Thoracic aorta (tissue), 2 donors: ENCODE data around the gene FBF1. TPM values are rescaled to one million over a fixed set of nuclear protein-coding genes. Genes with fewer than 3 reads are reported as not detected.

Experiments used
- ATAC-seq: fragments of 150-250 bp; one replicate; pipeline ENCODE4 v1.8.0; 2017; ENCODE audit warnings: low read depth; ENCODE audit not compliant: insufficient number of reproducible peaks, low FRiP score
- DNase-seq: peaks from one replicate; pipeline ENCODE4 v3.0.0-alpha.2; 2020; ENCODE audit warnings: low spot score
- H3K27ac ChIP-seq, 2 donors: fragments of 200-600 bp; sonication (generic); 1 replicate in 1 of 2; 2 replicates in 1 of 2; pipeline ENCODE4 v1.5.1; 2016; ENCODE audit warnings: mild to moderate bottlenecking in 2 of 2, moderate library complexity in 2 of 2
- H3K27me3 ChIP-seq: fragments of 200-600 bp; sonication (generic); replicated peaks from 2 replicates; pipeline ENCODE4 v1.6.0; 2016; ENCODE audit warnings: mild to moderate bottlenecking; ENCODE audit not compliant: insufficient read depth
- H3K36me3 ChIP-seq: fragments of 200-600 bp; sonication (generic); one replicate; pipeline ENCODE4 v1.5.1; 2016
- H3K4me1 ChIP-seq, 2 donors: fragments of 200-600 bp; sonication (generic); 1 replicate in 1 of 2; 2 replicates in 1 of 2; pipeline versions ENCODE4 v1.5.1 to v1.6.0; 2016; ENCODE audit warnings: low read depth in 2 of 2, mild to moderate bottlenecking in 1 of 2; ENCODE audit not compliant: control insufficient read depth in 1 of 2
- H3K4me3 ChIP-seq: fragments of 200-600 bp; sonication (generic); 2 replicates; pipeline ENCODE4 v1.5.1; 2016; ENCODE audit warnings: mild to moderate bottlenecking
- H3K9me3 ChIP-seq: fragments of 200-600 bp; sonication (generic); 2 replicates; pipeline ENCODE4 v1.5.1; 2016
- total RNA-seq, 2 donors: library from RNA; depleted of rRNA; stranded (reverse); fragments of >200 nt; gene quantifications; one replicate each; pipeline versions ENCODE4 v1.1.0 to v1.2.3, GENCODE V29; 2016
- TF ChIP-seq, protein P1 (sequence below): fragments of 200-600 bp; sonication (generic); IDR thresholded peaks from one replicate; pipeline ENCODE4 v1.5.1; 2019; ENCODE audit warnings: antibody characterized with exemption

The FBF1 gene
- total RNA-seq, 2 donors from 2014 or later = 6.3 to 8.0 TPM

- Histone ChIP-seq H3K4me3 (no peak overlapping the region), H3K27ac (no peak overlapping the region), H3K27me3 (no peaks in the 10 kb centered on the region), H3K36me3 (peaks cover 20% of the 10 kb centered on the region), H3K9me3 (no peaks in the 10 kb centered on the region), H3K4me1 (peaks cover 0 to 32% of the 10 kb centered on the region in 2 donors)
- ATAC-seq = no peak
- no peak for DNase-seq
- TF ChIP-seq, protein P1, sequence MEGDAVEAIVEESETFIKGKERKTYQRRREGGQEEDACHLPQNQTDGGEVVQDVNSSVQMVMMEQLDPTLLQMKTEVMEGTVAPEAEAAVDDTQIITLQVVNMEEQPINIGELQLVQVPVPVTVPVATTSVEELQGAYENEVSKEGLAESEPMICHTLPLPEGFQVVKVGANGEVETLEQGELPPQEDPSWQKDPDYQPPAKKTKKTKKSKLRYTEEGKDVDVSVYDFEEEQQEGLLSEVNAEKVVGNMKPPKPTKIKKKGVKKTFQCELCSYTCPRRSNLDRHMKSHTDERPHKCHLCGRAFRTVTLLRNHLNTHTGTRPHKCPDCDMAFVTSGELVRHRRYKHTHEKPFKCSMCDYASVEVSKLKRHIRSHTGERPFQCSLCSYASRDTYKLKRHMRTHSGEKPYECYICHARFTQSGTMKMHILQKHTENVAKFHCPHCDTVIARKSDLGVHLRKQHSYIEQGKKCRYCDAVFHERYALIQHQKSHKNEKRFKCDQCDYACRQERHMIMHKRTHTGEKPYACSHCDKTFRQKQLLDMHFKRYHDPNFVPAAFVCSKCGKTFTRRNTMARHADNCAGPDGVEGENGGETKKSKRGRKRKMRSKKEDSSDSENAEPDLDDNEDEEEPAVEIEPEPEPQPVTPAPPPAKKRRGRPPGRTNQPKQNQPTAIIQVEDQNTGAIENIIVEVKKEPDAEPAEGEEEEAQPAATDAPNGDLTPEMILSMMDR = no peak
These were observed 47.4 kb downstream of the FBF1 start for GRCh38 chr17:75893305-75894048.

DNA sequence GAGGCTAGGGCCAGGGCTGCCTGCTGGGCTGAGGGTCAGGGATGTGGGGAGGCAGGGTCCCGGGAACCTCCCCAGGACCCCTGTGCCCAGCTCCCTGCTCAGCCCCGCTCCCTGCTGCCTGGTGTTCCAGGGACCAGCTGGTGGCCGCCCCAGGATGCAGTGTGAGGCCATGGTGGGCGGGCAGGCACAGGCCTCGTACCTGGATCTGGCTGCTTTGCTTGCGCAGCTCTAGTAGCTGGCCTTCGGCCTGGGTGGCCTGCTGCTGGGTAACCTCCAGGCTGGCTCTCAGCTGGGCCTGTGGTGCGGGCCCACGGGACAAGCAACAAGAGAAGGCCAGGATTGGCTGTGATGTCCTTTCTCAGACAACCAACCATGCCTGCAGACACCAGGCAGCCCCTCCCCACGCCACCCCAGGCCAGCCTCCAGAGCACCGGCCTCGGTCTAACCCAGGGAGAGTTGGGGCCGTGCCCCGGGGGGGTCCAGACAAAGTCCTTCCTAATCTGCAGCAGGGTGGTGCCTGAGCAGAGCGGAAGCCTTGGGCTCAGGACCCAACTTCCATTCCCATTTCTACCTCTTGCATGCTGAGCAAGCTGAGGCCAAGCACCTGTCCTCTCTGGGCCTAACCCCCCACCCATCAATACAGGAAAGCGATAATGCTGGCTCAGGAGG is 48.2 kb downstream of the FBF1 start:
- peaks cover 18% of the 10 kb centered on the region for H3K36me3 ChIP-seq
- peaks cover 0 to 30% of the 10 kb centered on the region in 2 donors for H3K4me1 ChIP-seq
- DNase-seq (no peak), ATAC-seq (no peak)
- H3K4me3 ChIP-seq = no peak overlapping the region
- H3K9me3 ChIP-seq = no peaks in the 10 kb centered on the region
- H3K27ac ChIP-seq = no peak overlapping the region
- H3K27me3 ChIP-seq = no peaks in the 10 kb centered on the region
- TF ChIP-seq, protein P1 = no peak

DNA sequence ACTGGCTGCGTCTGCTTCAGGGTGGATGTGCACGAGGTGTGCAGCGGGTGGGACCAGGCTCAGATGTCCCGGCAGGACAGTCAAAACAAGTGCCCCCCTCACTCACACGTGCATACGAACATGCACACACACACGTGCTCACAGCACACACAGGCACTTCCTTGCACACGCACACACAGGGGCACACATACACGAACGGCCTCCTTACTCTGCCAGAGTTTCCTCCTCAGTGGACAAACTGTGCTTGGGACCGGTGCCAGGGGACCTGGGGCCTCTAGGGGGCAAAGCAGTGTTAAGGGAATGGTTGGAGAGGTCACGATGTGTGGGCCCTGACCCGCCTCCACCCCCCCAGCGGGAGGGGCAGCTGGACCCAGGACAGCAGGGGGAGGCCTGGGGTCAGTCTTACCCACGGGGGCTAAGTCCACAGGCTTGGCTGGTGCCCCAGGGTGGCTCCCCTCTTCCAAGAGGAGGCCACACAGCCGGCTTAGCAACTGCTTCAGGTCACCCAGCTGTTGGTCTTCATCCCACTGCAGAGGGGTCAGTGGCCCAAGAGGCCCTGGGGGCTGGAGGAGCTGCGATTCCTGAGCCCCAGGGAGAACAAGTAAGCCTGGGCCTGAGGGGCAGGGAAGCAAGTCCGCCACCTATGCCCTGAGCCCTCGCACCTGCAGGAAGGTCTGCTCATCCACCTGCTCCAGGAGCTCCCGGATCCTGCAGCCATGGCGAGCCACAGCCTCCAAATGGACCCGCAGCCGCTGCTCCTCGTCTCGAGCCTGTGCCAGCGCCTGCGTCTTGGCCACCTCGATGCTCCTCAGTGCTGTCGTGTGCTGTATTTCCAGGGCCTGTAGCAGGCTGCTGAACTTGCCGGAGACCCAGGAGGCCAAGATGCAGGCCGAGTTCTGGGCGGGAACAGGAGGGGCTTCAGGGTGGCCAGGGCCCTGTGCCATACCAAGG is 49.0 kb downstream of the FBF1 start:
- no peak for ATAC-seq
- H3K9me3 ChIP-seq = no peaks in the 10 kb centered on the region
- no peak overlapping the region for H3K27ac ChIP-seq
- H3K4me1 ChIP-seq = peaks cover 0 to 23% of the 10 kb centered on the region in 2 donors
- peaks cover 18% of the 10 kb centered on the region for H3K36me3 ChIP-seq
- no peak overlapping the region for H3K4me3 ChIP-seq
- H3K27me3 ChIP-seq = no peaks in the 10 kb centered on the region
- TF ChIP-seq, protein P1 = no peak
- DNase-seq = no peak

DNA sequence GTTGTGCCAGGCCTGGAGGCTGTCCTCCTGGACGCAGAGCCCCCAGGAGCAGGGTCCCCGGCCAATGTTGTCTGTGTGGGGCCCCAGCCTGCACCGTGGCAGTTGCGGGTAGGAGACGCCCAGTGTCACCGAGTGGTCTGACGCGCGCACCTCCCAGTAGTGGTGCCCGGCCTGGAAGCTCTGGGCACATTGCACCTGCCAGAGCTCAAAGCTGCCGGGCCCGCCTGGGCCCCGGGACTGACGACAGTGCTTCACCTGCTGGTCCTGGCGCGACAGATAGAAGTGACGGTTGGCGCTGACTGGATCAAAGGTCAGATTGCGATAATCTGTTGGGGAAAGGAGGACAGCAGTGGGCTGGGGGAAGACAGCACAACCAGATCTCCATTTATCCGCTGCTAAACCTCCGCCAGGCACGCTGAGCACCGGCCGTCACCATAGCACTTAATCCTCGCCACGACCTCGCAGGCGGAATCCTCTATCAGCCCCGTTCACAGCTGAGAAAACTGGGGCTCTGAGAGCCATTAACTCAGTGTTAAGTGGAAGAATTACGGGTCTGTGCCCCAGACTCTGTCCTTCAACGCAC is 49.7 kb downstream of the FBF1 start:
- Histone ChIP-seq H3K27ac (no peak overlapping the region), H3K4me1 (peaks cover 0 to 23% of the 10 kb centered on the region in 2 donors), H3K4me3 (no peak overlapping the region), H3K9me3 (no peaks in the 10 kb centered on the region), H3K27me3 (no peaks in the 10 kb centered on the region), H3K36me3 (peaks cover 18% of the 10 kb centered on the region)
- ATAC-seq = no peak
- no peak for DNase-seq
- TF ChIP-seq, protein P1 = no peak
